K562 (cell line): Measurements from ENCODE around the gene COMTD1. TPM values are rescaled to one million over a fixed set of nuclear protein-coding genes. Genes with fewer than 3 reads are reported as not detected.

ENCODE experiments used
- ADNP ChIP-seq: fragments of 200-800 bp; sonication (Bioruptor generic); IDR thresholded peaks from 2 replicates; pipeline ENCODE4 v1.6.1; 2016; ENCODE audit warnings: missing genetic modification characterization, missing compliant biosample characterization
- CHD1 ChIP-seq: fragments of 200-600 bp; sonication (generic); IDR thresholded peaks from one replicate; pipeline ENCODE4 v1.6.1; 2012; ENCODE audit warnings: mild to moderate bottlenecking, moderate library complexity, low read length, inconsistent platforms
- CREB3 ChIP-seq: fragments of 450-650 bp; conservative IDR thresholded peaks from 2 replicates; pipeline ENCODE4 v1.6.1; 2016; ENCODE audit warnings: missing genetic modification characterization, low read depth, mild to moderate bottlenecking, missing compliant biosample characterization, moderate library complexity
- E2F6 ChIP-seq, 2 experiments: IDR thresholded peaks; 2 replicates each; pipeline ENCODE4 v1.6.1; 2011; ENCODE audit warnings: borderline replicate concordance in 1 of 2, control low read depth in 1 of 2, low read depth in 1 of 2, low read length in 1 of 2, mild to moderate bottlenecking in 1 of 2, mixed read lengths in 1 of 2, moderate library complexity in 1 of 2; ENCODE audit not compliant: insufficient read depth in 1 of 2, insufficient read length in 1 of 2, poor library complexity in 1 of 2, severe bottlenecking in 1 of 2; ENCODE audit errors: extremely low read depth in 1 of 2
- FOXK2 ChIP-seq, 2 experiments: fragments of 450-650 bp; IDR thresholded peaks in 1 of 2; conservative IDR thresholded peaks in 1 of 2; 2 replicates each; pipeline ENCODE4 v1.6.1; 2016; ENCODE audit warnings: low read depth in 2 of 2, mild to moderate bottlenecking in 1 of 2
- GATAD2A ChIP-seq: fragments of 450-650 bp; IDR thresholded peaks from 2 replicates; pipeline ENCODE4 v1.6.1; 2017
- HDGF ChIP-seq: fragments of 450-650 bp; IDR thresholded peaks from 2 replicates; pipeline ENCODE4 v1.6.1; 2016
- HMGN3 ChIP-seq: IDR thresholded peaks from 2 replicates; pipeline ENCODE4 v1.6.1; 2011; ENCODE audit warnings: borderline replicate concordance, low read depth, mild to moderate bottlenecking, mixed read lengths, low read length; ENCODE audit not compliant: insufficient read length; ENCODE audit errors: extremely low read depth
- HMGXB4 ChIP-seq: sonication (generic); formaldehyde crosslinking; IDR thresholded peaks from 2 replicates; pipeline ENCODE4 v1.8.1; 2023; ENCODE audit warnings: mild to moderate bottlenecking, missing genetic modification reagents
- NCOR1 ChIP-seq: fragments of 450-650 bp; IDR thresholded peaks from 2 replicates; pipeline ENCODE4 v1.6.1; 2016; ENCODE audit warnings: mild to moderate bottlenecking, moderate library complexity
- NFE2 ChIP-seq: IDR thresholded peaks from 2 replicates; pipeline ENCODE4 v1.6.1; 2014; ENCODE audit warnings: antibody characterized with exemption, low read depth
- POLR2A ChIP-seq: fragments of 450-650 bp; conservative IDR thresholded peaks from 2 replicates; pipeline ENCODE4 v1.6.1; 2016
- PRDM10 ChIP-seq: fragments of 450-650 bp; IDR thresholded peaks from 2 replicates; pipeline ENCODE4 v1.6.1; 2018; ENCODE audit not compliant: partially characterized antibody
- SP2 ChIP-seq: IDR thresholded peaks from 2 replicates; pipeline ENCODE4 v1.6.1; 2011; ENCODE audit warnings: mild to moderate bottlenecking, low read depth, low read length, moderate library complexity; ENCODE audit not compliant: poor library complexity, severe bottlenecking; ENCODE audit errors: extremely low read depth
- TFAP4 ChIP-seq: sonication (generic); formaldehyde crosslinking; IDR thresholded peaks from 2 replicates; pipeline ENCODE4 v1.8.0; 2022; ENCODE audit warnings: missing genetic modification reagents, mild to moderate bottlenecking, moderate library complexity, borderline replicate concordance
- XRCC5 ChIP-seq: fragments of 200-400 bp; formaldehyde crosslinking; IDR thresholded peaks from 2 replicates; pipeline ENCODE4 v1.6.1; 2017; ENCODE audit warnings: low read depth, mild to moderate bottlenecking, low read length
- ZNF696 ChIP-seq: fragments of 250-450 bp; sonication (Bioruptor Pico); conservative IDR thresholded peaks from 2 replicates; pipeline ENCODE4 v1.4.0; 2020; ENCODE audit warnings: mild to moderate bottlenecking, moderate library complexity
- ZNF75A ChIP-seq: fragments of 450-650 bp; formaldehyde crosslinking; IDR thresholded peaks from 2 replicates; pipeline ENCODE4 v1.4.0; 2020; ENCODE audit warnings: mild to moderate bottlenecking
- polyA plus RNA-seq, 8 experiments: library from polyadenylated mRNA; depleted of rRNA in 4 of 8; stranded (reverse) in 5 of 8; unstranded in 3 of 8; fragments of >200 nt; fragmentation: Nextera tagmentation in 2 of 8; fragmentation: Illumina TruSeq in 1 of 8; extraction: Ambion mirVana in 2 of 8; extraction: Trizol in 1 of 8; gene quantifications; 2 replicates each; pipeline versions ENCODE4 v1.2.1 to v1.2.3, GENCODE V29; 2011 to 2014; ENCODE audit warnings: inconsistent platforms in 1 of 8, missing spikeins in 1 of 8
- total RNA-seq, 7 experiments: library from RNA; depleted of rRNA in 6 of 7; stranded (reverse); fragments of >200 nt in 6 of 7; fragmentation: Illumina TruSeq in 2 of 7; extraction: Trizol in 2 of 7; gene quantifications; 2 replicates each; pipeline versions ENCODE4 v1.2.1 to v1.2.3, GENCODE V29; 2011 to 2021; ENCODE audit warnings: low replicate concordance in 1 of 7

Gene COMTD1
- total and polyA plus RNA-seq, 9 of the 15 experiments (the other 6 are each of a cell fraction or from before 2014, with no cell fraction given): 0.41 to 112 (median 13.7) TPM

- TF ChIP-seq CHD1 (no peak), GATAD2A (no peak), FOXK2 (conservative IDR thresholded peaks at IDR 0.05 in 1 of 2, IDR thresholded peaks at IDR 0.05 in 1 of 2; ENCODE audit: low read depth in 2 of 2) (no peak; a peak in 1 of 4 replicates), SP2 (no peak), HMGXB4 (CRISPR knock-in tag) (no peak), ZNF75A (CRISPR knock-in tag) (no peak), NCOR1 (0 out of 2 replicates have a peak, but pooled peaks have one; percentile 21), HMGN3 (no peak), XRCC5 (no peak), NFE2 (peak; percentile 25; the same call in 1 of the 2 replicates), ADNP (tag) (no peak), HDGF (0 out of 2 replicates have a peak, but pooled peaks have one; percentile 39), CREB3 (tag) (no peak), ZNF696 (CRISPR knock-in tag) (no peak), POLR2A (no peak), TFAP4 (CRISPR knock-in tag) (peak; percentile 55; the same call in 1 of the 2 replicates), E2F6 (IDR thresholded peaks at IDR 0.05; ENCODE audit: borderline replicate concordance in 1 of 2, extremely low read depth in 1 of 2, insufficient read depth in 1 of 2, insufficient read length in 1 of 2, low read depth in 1 of 2, low read length in 1 of 2, poor library complexity in 1 of 2, severe bottlenecking in 1 of 2) (peak in 1 of 2 experiments; percentile 28), PRDM10 (peak; percentile 31)
Measured at GRCh38 chr10:75208181-75208580, 27.6 kb downstream of the COMTD1 start (continued).
